Kidney epithelial cell (primary cell): ENCODE measurements around the gene RBM45. TPM values are rescaled to one million over a fixed set of nuclear protein-coding genes. Genes with fewer than 3 reads are reported as not detected.

ENCODE experiments used
- DNase-seq: peaks from one replicate; pipeline ENCODE4 v3.0.0-alpha.2; 2010; ENCODE audit warnings: low read depth
- H3K27me3 ChIP-seq: 2 replicates; pipeline ENCODE4 v1.6.0; 2011; ENCODE audit warnings: low read length; ENCODE audit not compliant: control insufficient read depth, insufficient read depth
- H3K36me3 ChIP-seq: 2 replicates; pipeline ENCODE4 v1.5.1; 2011; ENCODE audit warnings: low read length; ENCODE audit not compliant: control insufficient read depth, insufficient read depth
- H3K4me3 ChIP-seq: 2 replicates; pipeline ENCODE4 v1.5.1; 2011; ENCODE audit warnings: low read depth, mild to moderate bottlenecking, control low read depth, low read length
- total RNA-seq: library from RNA; depleted of rRNA; stranded (reverse); fragments of >200 nt; gene quantifications from 2 replicates; pipeline ENCODE4 v1.2.3, GENCODE V29; 2015
- TF ChIP-seq, protein P1 (sequence below): IDR thresholded peaks from 2 replicates; pipeline ENCODE4 v1.5.1; 2011; ENCODE audit warnings: mild to moderate bottlenecking, moderate library complexity, low read length, control low read depth, inconsistent platforms; ENCODE audit not compliant: insufficient read depth, poor library complexity, severe bottlenecking

RBM45 gene
- total RNA-seq, 1 donor from 2014 or later = 7.6 TPM

DNA sequence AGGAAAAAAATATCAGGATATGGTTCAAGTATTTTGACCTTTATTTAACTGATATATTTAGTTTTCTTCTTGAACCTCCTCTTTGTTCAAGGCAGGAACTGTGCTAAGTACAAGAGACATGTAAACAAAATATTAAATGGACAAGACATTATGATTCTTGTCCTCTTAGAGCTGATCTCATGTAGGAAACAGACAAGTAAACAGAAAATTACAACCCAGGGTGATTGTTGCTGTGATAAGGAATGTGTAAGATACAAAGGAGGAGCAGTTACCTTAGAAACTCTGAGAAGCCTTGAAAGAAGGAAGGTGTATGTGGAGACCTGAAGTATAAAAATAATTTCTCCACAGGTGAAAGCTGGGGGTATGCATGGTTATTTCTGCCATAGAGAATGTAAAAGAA is 12.9 kb downstream of the RBM45 start:
- TF ChIP-seq, protein P1, sequence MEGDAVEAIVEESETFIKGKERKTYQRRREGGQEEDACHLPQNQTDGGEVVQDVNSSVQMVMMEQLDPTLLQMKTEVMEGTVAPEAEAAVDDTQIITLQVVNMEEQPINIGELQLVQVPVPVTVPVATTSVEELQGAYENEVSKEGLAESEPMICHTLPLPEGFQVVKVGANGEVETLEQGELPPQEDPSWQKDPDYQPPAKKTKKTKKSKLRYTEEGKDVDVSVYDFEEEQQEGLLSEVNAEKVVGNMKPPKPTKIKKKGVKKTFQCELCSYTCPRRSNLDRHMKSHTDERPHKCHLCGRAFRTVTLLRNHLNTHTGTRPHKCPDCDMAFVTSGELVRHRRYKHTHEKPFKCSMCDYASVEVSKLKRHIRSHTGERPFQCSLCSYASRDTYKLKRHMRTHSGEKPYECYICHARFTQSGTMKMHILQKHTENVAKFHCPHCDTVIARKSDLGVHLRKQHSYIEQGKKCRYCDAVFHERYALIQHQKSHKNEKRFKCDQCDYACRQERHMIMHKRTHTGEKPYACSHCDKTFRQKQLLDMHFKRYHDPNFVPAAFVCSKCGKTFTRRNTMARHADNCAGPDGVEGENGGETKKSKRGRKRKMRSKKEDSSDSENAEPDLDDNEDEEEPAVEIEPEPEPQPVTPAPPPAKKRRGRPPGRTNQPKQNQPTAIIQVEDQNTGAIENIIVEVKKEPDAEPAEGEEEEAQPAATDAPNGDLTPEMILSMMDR = no peak
- Histone ChIP-seq H3K36me3 (no peaks in the 10 kb centered on the region), H3K27me3 (no peaks in the 10 kb centered on the region), H3K4me3 (no peak overlapping the region)
- no peak for DNase-seq

- no peaks in the 10 kb centered on the region for H3K36me3 ChIP-seq
- H3K27me3 ChIP-seq = no peaks in the 10 kb centered on the region
- TF ChIP-seq, protein P1 = no peak
- no peak overlapping the region for H3K4me3 ChIP-seq
- no peak for DNase-seq
Measured at GRCh38 chr2:178125862-178126261, 13.6 kb downstream of the RBM45 start.

DNA sequence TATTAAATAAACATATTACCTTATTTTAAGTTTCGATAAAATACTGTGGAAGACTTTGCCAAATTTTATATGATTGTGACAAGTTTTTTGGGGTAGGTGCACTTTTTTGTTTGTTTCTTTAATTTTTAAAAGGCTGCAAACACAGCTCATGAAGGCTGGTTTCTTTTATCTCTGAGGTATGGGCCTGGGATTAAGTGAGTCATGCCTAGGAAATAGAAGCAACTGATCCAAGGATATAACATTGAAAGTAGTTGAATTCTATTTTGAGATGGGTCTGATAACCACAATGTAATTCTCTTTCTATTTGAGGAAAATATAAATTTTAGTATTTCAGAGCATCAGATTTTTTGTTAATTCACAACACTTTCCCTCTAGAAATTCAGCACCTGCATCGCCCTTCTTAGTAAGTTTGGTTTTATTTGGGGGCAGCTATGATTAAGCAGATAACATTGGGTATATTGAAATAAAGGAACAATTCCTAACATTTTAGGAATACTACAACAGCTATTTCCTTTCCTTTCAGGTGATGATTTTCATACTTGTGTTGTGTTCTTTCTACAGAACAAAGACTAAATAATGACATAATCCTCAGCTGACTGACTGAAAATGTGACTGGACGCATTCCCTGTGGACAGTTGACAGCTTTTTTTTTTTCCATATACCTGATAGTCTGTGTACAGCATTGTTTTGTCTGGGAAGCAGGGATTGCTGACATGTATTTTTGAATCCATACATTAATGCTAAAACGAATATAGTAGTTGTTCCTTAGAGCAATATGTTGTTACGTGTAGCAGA is 16.8 kb downstream of the RBM45 start:
- no peak overlapping the region for H3K4me3 ChIP-seq
- TF ChIP-seq, protein P1 = no peak
- DNase-seq = no peak

GRCh38 chr2:178136321-178137025 is 24.2 kb downstream of the RBM45 start:
- H3K4me3 ChIP-seq = no peak overlapping the region
- TF ChIP-seq, protein P1 = no peak
- H3K36me3 ChIP-seq = no peaks in the 10 kb centered on the region
- no peak for DNase-seq
- H3K27me3 ChIP-seq = no peaks in the 10 kb centered on the region

More for the DNA sequence above, 16.8 kb downstream of the RBM45 start:
- Histone ChIP-seq H3K27me3 (no peaks in the 10 kb centered on the region), H3K36me3 (no peaks in the 10 kb centered on the region)

- Histone ChIP-seq H3K27me3 (no peaks in the 10 kb centered on the region), H3K36me3 (no peaks in the 10 kb centered on the region), H3K4me3 (no peak overlapping the region)
- TF ChIP-seq, protein P1 = no peak
- no peak for DNase-seq
Measured at GRCh38 chr2:178142274-178143065, 30.2 kb downstream of the RBM45 start.
